Umbilical cord (tissue), 2 donors: Measurements from ENCODE around the gene BABAM2. TPM values are rescaled to one million over a fixed set of nuclear protein-coding genes. Genes with fewer than 3 reads are reported as not detected.

ENCODE experiments used
- DNase-seq: peaks from one replicate; pipeline ENCODE4 v3.0.0-alpha.2; 2015; ENCODE audit warnings: low spot score
- total RNA-seq: library from RNA; depleted of rRNA; stranded (reverse); fragments of >200 nt; gene quantifications from one replicate; pipeline ENCODE4 v1.2.3, GENCODE V29; 2014; ENCODE audit warnings: low replicate concordance; ENCODE audit not compliant: insufficient read depth

BABAM2 gene
- total RNA-seq, 1 donor from 2014 or later: 38.5 TPM

DNA sequence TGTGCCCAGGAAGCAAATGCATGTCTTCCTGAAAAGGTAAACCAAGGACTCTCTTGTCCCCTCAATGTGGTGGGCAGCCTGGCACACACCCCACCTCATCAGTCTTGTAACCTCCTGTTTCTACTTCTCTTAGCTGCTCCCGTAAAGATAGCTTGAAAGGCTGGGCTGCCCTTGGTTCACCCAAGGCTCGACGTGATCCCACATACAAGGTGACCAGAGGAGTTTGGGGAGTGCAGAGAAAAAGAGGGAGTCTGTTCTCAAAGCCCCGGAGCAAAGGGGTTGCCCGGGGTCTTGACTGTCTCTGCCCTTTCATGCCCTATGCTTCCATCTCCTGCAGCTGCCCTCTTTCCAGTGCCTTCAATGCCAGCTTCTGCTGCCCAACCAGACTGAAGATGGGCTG is 483.8 kb downstream of the BABAM2 start:
- DNase-seq: no peak

DNA sequence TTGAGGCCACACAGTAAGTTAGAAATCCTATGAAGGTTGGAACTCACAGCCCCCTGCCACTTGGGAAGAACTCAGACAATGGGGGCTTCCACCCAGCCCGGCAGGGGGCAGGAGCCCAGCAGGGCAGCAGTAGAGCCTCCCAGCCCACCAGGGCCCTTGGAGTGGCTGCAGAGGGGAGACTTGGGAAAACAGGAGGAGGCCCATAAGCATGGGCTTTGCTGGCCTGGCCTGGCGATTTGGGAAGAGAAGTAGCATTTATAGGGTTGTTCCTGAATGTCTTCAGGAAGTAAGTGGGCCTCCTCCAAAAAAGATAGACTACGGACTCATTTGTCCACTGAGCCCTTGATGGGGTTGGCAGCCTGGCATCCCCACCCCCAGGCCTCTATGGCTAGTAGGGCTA is 484.7 kb downstream of the BABAM2 start:
- DNase-seq: no peak

GRCh38 chr2:28375742-28376631 is 485.5 kb downstream of the BABAM2 start:
- DNase-seq: no peak

GRCh38 chr2:28377195-28377816 is 486.8 kb downstream of the BABAM2 start:
- peak; percentile 62 for DNase-seq

GRCh38 chr2:28377984-28378678 is 487.6 kb downstream of the BABAM2 start:
- DNase-seq: peak; percentile 73

GRCh38 chr2:28378679-28379584 is 488.4 kb downstream of the BABAM2 start:
- no peak for DNase-seq

- no peak for DNase-seq
These were observed 489.7 kb downstream of the BABAM2 start for GRCh38 chr2:28380219-28380618.

GRCh38 chr2:28381225-28382180 is 491.0 kb downstream of the BABAM2 start:
- DNase-seq: no peak

DNA sequence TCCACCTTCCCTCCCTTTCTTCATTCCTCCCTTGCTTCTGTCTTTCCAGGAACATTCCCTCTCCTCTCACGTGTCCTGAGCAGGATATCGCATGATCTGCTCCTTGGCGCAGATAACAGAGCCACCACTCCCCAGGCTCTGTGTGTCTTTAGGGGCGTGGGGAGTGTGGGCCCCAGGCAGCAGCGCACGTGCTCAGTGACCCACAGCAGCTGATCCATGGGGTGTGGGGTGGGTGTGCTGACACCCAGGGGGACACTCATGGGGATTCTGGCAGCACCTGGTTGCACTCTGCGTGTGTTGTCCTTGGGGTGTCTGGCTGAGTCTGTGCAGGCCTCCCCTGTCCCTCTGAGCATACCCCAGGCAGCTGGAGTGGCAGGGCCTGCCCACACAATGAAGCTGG is 492.2 kb downstream of the BABAM2 start:
- peak; percentile 67 for DNase-seq

GRCh38 chr2:28387082-28387960 is 496.8 kb downstream of the BABAM2 start:
- DNase-seq: peak; percentile 56

Other genes starting within 250 kb of the BABAM2 start
- 30.6 TPM for gene SUPT7L, start 227.1 kb upstream of the BABAM2 start, total RNA-seq
- 24.6 TPM for gene SLC4A1AP, start 226.8 kb upstream of the BABAM2 start, total RNA-seq
- 20.7 TPM for gene MRPL33, start 119.0 kb upstream of the BABAM2 start, total RNA-seq
- gene RBKS, start 342 bp upstream of the BABAM2 start, total RNA-seq: 17.6 TPM